Peyer's patch (tissue), 4 donors: ENCODE data around the gene MOCS1. TPM values are rescaled to one million over a fixed set of nuclear protein-coding genes. Genes with fewer than 3 reads are reported as not detected.

Experiments used
- DNase-seq, 3 donors: peaks; one replicate each; pipeline ENCODE4 v3.0.0-alpha.2; 2017 to 2019
- H3K27ac ChIP-seq, 4 donors: fragments of 200-600 bp; sonication (generic); one replicate each; pipeline ENCODE4 v1.5.1; 2016 to 2019
- H3K27me3 ChIP-seq, 2 donors: fragments of 200-600 bp; sonication (generic); one replicate each; pipeline ENCODE4 v1.5.1; 2019
- H3K36me3 ChIP-seq, 3 donors: fragments of 200-600 bp; sonication (generic); one replicate each; pipeline ENCODE4 v1.5.1; 2016 to 2019
- H3K4me1 ChIP-seq, 4 donors: fragments of 200-600 bp; sonication (generic); one replicate each; pipeline ENCODE4 v1.5.1; 2016 to 2019
- H3K4me3 ChIP-seq, 4 donors: fragments of 200-600 bp; sonication (generic); 1 replicate in 3 of 4; 2 replicates in 1 of 4; pipeline ENCODE4 v1.5.1; 2016 to 2019; ENCODE audit warnings: mild to moderate bottlenecking in 1 of 4
- H3K9me3 ChIP-seq, 4 donors: fragments of 200-600 bp; sonication (generic); one replicate each; pipeline ENCODE4 v1.5.1; 2016 to 2019; ENCODE audit warnings: mild to moderate bottlenecking in 1 of 4
- CTCF ChIP-seq, 6 experiments: fragments of 450-650 bp in 4 of 6; fragments of 200-600 bp in 2 of 6; sonication (generic) in 1 of 6; IDR thresholded peaks; one replicate each; pipeline ENCODE4 v1.5.1; 2017 to 2019; ENCODE audit warnings: antibody characterized with exemption in 6 of 6, mild to moderate bottlenecking in 3 of 6, moderate library complexity in 1 of 6
- POLR2A ChIP-seq, 2 donors: fragments of 450-650 bp; IDR thresholded peaks; one replicate each; pipeline ENCODE4 v1.5.1; 2017; ENCODE audit warnings: antibody characterized with exemption in 2 of 2, mild to moderate bottlenecking in 2 of 2, moderate library complexity in 2 of 2
- total RNA-seq, 4 donors: library from RNA; depleted of rRNA; stranded (reverse); fragments of >200 nt; gene quantifications; one replicate each; pipeline ENCODE4 v1.1.0, GENCODE V29; 2016

The MOCS1 gene
- total RNA-seq, 4 donors from 2014 or later: 32.2 to 62.0 (median 53.6) TPM

- DNase-seq: no peak
- no peaks in the 10 kb centered on the region for H3K27me3 ChIP-seq
- H3K4me1 ChIP-seq: peaks cover 0 to 24% (median 0%) of the 10 kb centered on the region in 4 donors
- no peak for TF ChIP-seq POLR2A (IDR thresholded peaks at IDR 0.05)
- no peak for TF ChIP-seq CTCF (IDR thresholded peaks at IDR 0.05)
- peaks cover 0 to 27% (median 0%) of the 10 kb centered on the region in 3 donors for H3K36me3 ChIP-seq
- no peaks in the 10 kb centered on the region for H3K9me3 ChIP-seq
- no peak overlapping the region for H3K4me3 ChIP-seq
- H3K27ac ChIP-seq: peak overlapping the region in 1 of 4 donors; percentile 25
These were observed 5.1 kb downstream of the MOCS1 start for GRCh38 chr6:39929039-39929732.

- H3K36me3 ChIP-seq: peaks cover 0 to 29% (median 0%) of the 10 kb centered on the region in 3 donors
- no peak overlapping the region for H3K4me3 ChIP-seq
- TF ChIP-seq POLR2A (IDR thresholded peaks at IDR 0.05): no peak
- no peak for TF ChIP-seq CTCF (IDR thresholded peaks at IDR 0.05)
- no peaks in the 10 kb centered on the region for H3K27me3 ChIP-seq
- H3K4me1 ChIP-seq: peaks cover 0 to 34% (median 0%) of the 10 kb centered on the region in 4 donors
- H3K27ac ChIP-seq: peak overlapping the region in 1 of 4 donors; percentile 39
- no peaks in the 10 kb centered on the region for H3K9me3 ChIP-seq
- peak in 1 of 3 donors; percentile 45 for DNase-seq
These were observed 7.1 kb downstream of the MOCS1 start for GRCh38 chr6:39927159-39927558.

- H3K9me3 ChIP-seq: no peaks in the 10 kb centered on the region
- peak overlapping the region in 1 of 4 donors; percentile 39 for H3K27ac ChIP-seq
- no peak overlapping the region for H3K4me3 ChIP-seq
- no peak for TF ChIP-seq POLR2A (IDR thresholded peaks at IDR 0.05)
- DNase-seq: no peak
- peaks cover 0 to 30% (median 0%) of the 10 kb centered on the region in 3 donors for H3K36me3 ChIP-seq
- peaks cover 0 to 30% (median 0%) of the 10 kb centered on the region in 4 donors for H3K4me1 ChIP-seq
- no peaks in the 10 kb centered on the region for H3K27me3 ChIP-seq
These were observed 7.6 kb downstream of the MOCS1 start for GRCh38 chr6:39926668-39927067.

- TF ChIP-seq CTCF (IDR thresholded peaks at IDR 0.05): no peak
- TF ChIP-seq POLR2A (IDR thresholded peaks at IDR 0.05): no peak
- Histone ChIP-seq H3K27me3 (no peaks in the 10 kb centered on the region), H3K27ac (peak overlapping the region in 1 of 4 donors; percentile 39), H3K4me1 (peaks cover 0 to 34% (median 0%) of the 10 kb centered on the region in 4 donors), H3K9me3 (no peaks in the 10 kb centered on the region), H3K36me3 (peaks cover 0 to 32% (median 0%) of the 10 kb centered on the region in 3 donors), H3K4me3 (no peak overlapping the region)
- DNase-seq: peak in 1 of 3 donors; percentile 27
These were observed 8.4 kb downstream of the MOCS1 start for GRCh38 chr6:39925931-39926290.

GRCh38 chr6:39925191-39925930 lies 8.9 kb downstream of the MOCS1 start:
- peak in 1 of 3 donors; percentile 37 for DNase-seq
- Histone ChIP-seq H3K4me3 (no peak overlapping the region), H3K4me1 (peaks cover 0 to 39% (median 0%) of the 10 kb centered on the region in 4 donors), H3K36me3 (peaks cover 0 to 32% (median 0%) of the 10 kb centered on the region in 3 donors), H3K27me3 (no peaks in the 10 kb centered on the region), H3K9me3 (no peaks in the 10 kb centered on the region), H3K27ac (peak overlapping the region in 1 of 4 donors; percentile 39)
- no peak for TF ChIP-seq POLR2A (IDR thresholded peaks at IDR 0.05)

- H3K36me3 ChIP-seq: peaks cover 0 to 32% (median 0%) of the 10 kb centered on the region in 3 donors
- peaks cover 0 to 39% (median 0%) of the 10 kb centered on the region in 4 donors for H3K4me1 ChIP-seq
- no peak overlapping the region for H3K4me3 ChIP-seq
- H3K9me3 ChIP-seq: no peaks in the 10 kb centered on the region
- H3K27ac ChIP-seq: no peak overlapping the region
- no peaks in the 10 kb centered on the region for H3K27me3 ChIP-seq
- no peak for TF ChIP-seq POLR2A (IDR thresholded peaks at IDR 0.05)
- no peak for TF ChIP-seq CTCF (IDR thresholded peaks at IDR 0.05)
- DNase-seq: no peak
These were observed 10.0 kb downstream of the MOCS1 start for GRCh38 chr6:39924283-39924682.
